GM19351 (cell line): Measurements from ENCODE around the gene OLFM4.
A peak's percentile ranks its signal among the peaks of the same experiment; 100 is the strongest.

Source experiments
- ATAC-seq: cut with Tn5 transposase; IDR thresholded peaks from one replicate; pipeline ENCODE4 v1.9.1; 2021; ENCODE audit warnings: mild to moderate bottlenecking, moderate library complexity; ENCODE audit not compliant: unreplicated experiment

The OLFM4 gene, protein sequence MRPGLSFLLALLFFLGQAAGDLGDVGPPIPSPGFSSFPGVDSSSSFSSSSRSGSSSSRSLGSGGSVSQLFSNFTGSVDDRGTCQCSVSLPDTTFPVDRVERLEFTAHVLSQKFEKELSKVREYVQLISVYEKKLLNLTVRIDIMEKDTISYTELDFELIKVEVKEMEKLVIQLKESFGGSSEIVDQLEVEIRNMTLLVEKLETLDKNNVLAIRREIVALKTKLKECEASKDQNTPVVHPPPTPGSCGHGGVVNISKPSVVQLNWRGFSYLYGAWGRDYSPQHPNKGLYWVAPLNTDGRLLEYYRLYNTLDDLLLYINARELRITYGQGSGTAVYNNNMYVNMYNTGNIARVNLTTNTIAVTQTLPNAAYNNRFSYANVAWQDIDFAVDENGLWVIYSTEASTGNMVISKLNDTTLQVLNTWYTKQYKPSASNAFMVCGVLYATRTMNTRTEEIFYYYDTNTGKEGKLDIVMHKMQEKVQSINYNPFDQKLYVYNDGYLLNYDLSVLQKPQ

DNA sequence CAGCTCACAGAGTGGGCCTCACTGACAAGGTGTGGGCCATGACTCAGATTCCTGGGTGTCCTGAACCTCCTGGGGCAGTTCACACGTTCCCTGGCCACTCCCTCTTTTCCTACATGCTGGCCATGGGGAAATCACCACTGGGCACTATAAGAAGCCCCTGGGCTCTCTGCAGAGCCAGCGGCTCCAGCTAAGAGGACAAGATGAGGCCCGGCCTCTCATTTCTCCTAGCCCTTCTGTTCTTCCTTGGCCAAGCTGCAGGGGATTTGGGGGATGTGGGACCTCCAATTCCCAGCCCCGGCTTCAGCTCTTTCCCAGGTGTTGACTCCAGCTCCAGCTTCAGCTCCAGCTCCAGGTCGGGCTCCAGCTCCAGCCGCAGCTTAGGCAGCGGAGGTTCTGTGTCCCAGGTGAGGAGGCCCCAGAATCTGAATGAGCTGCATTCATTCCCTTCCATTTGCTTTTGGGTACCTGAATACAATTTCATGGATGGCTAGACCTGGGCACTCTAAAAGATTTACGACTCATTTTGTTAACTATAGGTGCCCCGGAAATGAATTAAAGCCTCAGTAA, at the start of gene OLFM4:
TSS of gene OLFM4 (plus strand) at position 177 of the 567 bp plus-strand sequence. CDS start at position 201, 24 bp downstream.
- ATAC-seq: no peak

DNA sequence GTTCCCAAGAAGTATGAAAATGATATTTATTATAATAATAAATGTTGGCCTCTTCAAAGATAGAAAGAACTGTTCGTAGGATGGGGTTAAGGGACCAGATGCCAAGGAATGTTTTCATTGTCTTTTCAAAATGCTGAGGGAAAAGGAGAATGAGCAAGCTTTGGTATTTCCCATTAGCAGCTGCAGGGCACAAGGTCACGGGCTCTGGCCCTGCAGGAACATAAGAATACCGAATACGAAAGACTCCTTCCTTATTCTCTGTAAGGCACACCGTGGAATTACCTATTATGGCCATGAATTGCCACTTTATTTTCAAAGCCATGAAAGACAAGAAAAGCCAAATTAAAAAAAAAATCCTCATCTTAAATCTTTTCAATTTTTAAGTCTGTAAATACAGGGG, 49.6 kb upstream of the OLFM4 start:
- ATAC-seq: no peak

DNA sequence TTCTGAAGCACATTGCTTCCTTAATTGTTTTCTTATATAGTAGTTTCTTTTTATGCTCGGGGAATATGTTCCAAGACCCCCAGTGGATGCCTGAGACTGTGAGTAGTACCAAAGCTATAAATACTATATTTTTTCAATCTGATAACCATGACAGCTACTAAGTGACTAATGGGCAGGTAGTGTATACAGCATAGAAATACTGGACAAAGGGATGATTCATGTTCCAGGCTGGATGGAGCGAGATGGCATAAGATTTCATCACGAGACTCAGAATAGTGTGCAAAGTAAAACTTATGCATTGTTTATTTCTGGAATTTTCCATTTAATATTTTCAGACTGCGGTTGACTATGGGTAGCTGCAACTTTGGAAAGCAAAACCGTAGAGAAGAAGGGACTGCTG, 47.9 kb upstream of the OLFM4 start:
- no peak for ATAC-seq

DNA sequence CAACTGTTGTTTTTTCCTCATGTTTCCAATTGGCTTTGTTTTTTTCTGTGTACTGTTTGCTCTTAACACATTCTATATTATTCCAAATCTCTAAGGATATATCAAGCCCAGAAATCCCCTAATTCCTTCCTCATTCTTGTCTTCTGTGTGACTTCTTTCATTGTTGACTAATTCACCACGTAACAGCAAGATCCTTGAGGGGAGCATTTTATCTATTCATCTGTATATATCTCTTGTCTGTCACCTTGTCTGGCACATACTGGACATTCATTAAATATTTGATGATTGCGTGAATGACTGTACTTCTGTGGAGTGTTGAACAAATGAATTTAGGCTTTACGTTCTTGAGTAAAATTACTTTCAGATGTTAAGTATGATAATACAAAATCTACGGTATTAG, 44.8 kb upstream of the OLFM4 start:
- no peak for ATAC-seq

DNA sequence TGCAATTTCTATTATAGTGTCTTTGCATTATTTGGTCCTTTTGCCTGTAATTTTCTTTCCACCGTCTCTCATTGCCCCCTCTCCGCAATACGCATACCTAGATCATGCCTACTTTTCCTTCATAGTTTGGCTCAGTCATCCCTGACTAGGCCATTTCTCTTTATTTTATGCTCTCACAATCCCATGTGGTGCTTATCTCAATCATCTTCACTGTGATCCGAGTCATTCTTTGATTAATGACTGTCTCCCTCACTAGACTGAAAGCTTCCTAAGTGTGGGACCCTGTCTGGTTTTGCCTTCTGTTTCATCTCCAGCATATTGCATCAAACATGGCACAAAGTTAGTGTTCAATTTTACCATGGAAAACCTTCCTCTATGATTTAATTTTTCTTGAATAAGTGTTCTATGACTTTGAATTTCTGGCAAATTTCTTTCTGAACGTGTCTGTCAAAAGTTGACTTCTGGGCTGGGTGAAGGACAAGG, 43.7 kb upstream of the OLFM4 start:
- ATAC-seq: no peak

DNA sequence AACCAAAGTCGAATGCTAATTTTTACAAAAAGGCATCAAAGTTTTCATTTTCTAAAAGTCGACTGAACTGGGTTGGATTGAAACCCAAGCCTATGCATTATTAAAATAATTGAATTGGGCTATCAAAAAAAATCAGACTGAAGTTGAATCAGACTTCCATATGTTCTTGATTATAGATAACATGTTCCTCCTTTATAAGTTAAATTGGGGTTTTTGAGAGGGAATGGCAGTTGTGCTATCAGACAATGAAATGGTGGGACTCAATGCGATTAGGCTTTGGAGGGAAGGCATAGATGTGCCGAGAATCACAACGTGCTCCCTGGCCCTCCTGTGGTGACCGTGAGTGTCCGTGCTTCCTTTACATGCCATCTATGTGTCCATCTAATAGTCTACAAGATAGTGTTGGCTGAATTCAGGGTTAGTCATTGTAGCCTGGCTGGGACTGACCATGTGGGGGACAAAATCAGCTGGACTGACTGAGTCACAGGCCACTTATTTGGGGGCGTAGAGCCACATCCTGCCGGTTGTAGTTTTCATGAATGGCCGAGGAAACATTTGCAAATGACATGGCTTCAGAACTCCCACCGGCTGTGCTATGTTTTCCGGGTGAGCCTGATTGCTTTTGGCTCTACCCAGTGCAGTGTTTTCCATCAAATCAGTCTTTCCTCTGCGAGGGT, 37.1 kb upstream of the OLFM4 start:
- ATAC-seq: no peak

DNA sequence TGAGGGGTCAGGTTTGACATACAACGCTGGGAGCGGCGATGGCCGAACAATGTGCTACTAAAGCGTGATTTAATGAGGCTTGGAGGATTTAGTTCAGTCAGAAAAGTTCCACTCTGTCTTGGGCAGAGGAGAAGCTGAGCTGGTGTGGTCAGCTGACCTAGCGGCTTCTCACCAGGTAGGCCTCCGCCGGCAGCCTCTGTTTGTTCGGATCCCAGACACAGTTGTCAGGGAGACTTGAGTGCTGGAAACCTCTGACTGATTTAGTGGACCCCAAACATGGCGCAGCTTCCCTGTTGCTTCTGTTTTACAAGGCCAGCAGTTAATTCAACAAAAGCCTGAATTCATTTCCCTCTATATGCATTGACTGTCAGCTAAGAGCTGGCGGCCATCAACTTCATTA, 36.5 kb upstream of the OLFM4 start:
- ATAC-seq: no peak

DNA sequence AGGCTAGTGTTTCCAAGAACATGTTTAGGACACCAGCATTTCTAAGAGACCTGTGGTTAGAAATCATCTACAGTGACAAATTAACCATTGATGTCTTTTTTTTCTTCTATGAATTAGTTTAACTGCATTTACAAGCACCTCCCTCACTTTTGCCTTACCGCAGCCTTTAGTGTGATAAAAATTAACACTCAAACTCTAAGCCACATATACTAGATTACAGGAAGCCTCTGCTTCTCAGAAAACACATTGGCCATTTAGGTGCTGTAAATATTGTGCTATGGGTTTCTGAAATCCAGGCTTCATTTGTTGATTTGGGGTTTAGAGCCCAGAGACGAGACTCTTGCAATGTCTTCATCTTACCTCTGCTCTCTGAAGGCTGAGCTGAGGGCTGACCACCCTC, 34.6 kb upstream of the OLFM4 start:
- no peak for ATAC-seq

DNA sequence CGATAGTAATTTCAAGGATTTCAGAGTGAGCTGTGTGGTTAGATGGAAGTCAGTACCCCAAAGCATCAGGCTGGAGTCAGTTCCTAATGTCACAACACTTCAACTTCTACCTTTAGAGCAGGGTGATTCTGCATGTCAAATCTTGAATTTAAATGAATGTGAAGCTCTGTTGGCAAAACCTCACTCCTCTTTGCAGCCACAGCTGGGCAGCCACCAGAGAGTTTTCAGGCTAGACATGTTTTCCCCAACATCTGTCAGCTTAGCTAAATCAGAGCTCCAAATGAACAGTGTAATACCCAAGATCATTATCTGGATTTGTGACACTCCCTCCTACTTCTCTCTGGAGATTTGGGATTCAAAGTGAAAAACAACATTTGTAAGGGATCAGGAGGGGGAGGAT, 33.7 kb upstream of the OLFM4 start:
- no peak for ATAC-seq

DNA sequence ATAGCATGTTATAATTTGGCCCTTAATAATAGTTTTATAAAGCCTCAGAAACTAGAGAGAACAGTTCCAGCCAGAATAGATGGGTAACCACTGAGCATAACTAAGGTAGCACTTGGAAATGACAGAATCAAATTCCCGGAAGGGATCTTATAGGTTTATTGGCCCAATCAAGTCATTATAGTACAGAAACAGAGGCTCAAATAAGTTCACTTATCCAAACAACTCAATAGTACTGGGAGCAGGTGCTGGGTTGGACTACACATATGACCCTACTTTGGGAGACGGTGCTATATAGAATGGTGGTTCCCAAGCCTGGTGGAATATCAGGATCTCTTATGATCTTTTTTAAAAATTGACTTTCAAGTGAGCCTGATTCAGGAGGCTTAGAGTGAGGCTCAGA, 32.7 kb upstream of the OLFM4 start:
- no peak for ATAC-seq

DNA sequence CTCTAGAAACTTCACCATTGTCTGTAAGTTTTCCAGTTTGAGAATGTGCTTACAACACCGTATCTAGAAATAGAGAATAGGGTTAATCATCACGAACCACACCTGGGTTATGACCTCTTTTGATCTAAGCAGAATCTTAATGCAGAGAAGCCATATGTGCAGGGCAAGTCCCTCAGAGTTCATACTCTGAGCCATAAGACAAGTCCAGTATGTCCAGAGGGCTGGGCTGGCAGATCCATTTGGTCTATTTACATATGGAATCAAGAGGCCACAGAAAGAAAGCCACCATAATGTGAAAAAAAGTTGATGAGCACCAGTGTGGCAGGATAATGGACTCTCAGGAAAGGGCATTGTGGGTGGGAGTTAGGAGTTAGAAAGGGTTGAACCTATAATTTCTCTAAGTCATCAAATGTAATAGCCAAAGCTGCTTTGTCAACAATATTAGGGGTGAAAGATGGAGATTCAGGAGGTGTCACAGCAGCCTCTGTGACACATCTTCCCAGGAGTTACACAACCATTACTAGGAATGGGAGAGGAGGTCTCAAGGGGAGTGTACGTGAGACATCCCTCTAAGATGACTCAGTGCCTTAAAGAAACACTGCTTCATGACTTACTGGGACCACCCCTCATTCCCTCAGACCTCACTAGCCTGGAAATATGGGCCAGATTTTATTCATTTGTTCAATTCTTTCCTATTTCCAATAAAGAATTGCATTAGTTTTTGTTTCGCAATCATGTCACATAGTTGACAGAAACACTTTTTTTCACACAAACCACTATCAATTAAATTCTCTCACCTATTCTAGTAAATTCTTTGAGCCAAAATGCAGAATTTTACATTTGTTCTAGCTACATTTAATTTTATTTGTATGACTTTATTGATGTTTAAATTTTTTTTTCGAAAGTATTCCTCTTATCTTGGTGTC, 30.4 kb upstream of the OLFM4 start:
- ATAC-seq: no peak

DNA sequence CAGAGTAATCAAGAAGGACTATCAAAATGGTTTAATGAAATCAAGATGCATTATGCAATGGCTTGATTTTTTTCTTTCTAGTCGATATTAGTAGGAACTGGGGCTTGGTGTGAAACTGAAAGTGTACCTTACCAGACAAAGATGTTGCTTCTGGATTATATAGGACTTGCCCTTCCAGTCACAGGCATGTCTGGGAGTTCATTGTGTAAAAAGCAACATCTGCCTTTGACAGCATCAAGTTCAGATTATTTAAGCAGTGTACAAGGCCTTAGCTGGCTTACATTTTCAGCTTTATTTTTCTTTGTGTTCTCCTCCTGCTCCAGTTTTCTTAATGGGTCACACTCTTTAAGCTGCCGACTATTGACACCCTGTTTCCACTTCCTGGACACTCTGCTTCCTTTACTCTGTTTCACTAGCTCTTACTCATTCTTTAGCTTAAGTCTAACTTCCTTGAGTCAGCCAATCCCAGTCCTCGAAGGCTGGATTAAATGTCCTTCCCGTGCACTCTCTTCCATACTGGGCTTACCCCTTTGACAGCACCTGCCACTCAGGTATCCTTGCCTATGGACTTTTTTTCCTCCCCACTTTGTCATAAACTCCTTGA, 29.4 kb upstream of the OLFM4 start:
- ATAC-seq: no peak

DNA sequence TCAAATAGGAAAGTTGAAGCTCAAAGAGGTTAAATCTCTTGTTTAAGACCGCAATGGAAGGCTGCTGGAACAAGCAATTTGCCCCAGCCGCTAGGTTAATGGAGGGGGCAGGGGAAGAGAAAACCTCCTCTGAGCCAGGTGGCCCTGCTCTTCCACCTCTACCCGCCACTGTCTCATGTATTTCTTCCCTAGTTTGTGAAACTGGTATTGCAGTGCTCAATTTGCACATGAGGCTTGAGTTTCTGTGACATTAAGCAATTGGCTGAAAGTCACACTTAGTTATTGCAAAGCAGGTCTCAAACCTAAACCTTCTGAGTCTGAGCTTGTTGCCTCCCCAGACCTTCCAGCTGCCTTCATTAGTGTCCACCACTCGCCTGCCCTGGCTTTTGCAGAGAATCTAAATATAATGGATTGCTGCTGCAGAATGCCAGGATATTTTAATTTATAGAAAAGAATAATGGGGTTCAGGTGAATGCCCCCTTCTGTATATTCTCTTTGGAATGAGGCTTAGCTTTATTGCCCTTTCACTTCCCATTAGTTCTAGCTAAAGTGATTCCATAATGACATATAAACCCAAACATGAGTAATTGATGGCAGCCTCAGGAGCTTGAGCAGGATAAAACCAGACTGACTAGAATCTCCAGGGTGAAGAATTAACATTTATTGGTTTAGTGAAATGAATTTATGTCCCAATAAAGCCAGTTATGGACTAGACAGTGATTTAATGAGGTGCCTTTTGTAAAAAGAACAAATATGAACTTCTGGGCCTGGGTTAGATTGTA, 27.0 kb upstream of the OLFM4 start:
- ATAC-seq: no peak

DNA sequence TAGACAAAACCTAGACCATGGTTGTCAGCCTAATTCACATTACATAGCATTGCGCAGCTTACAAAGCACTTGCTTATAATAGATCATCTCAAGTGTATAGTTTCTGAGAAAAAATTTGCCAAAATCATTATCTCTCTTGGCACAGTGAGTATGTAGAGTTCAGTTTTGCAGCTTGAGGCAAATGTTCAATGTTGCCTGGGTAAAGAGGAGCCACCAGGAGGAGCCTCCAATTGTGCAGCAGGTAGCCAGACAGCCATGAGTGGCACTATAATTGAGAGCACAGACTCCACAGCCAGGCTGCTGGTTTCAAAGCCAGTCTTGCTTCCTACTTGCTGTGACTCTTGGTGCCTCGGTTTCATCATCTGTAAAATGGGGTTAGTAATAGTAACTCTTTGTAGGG, 24.0 kb upstream of the OLFM4 start:
- no peak for ATAC-seq

DNA sequence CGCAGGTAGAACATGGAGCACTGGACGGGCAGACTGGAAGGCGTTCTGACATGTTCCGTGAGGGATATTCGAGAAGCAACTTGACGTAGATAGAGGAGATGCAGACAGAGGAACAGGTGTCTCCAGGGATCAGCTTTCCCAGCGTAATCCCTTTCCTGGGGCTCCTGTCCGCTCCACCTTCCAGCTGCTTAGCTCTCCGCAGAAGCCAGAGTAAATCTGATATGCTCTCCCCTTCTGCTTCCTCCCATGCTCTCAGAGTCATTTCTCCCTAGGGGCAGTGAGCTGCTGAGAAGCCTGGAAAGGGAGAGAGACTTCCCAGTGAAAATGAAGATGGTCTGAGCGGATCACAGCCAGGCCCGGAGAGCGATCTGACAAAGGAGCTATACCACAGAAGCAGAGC, 23.0 kb upstream of the OLFM4 start:
- no peak for ATAC-seq

DNA sequence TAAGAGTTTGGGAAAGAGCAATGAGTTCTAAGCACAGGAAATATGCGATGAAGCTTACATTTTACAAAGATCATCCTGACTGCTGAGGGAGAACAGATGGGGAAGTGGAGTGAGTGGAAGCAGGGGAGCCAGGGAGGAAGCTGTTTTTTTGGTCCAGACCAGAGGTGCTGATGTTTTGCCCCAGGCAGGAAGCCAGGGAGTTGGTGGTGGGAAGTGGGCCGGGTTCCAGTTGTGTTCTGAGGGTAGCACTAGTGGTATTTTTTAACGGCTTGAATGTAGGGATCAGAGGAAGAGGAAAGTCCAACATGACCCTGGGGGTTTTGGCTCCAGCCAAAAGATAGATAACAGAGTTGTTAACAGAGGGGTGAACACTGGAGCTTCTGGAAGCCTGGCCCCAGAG, 20.7 kb upstream of the OLFM4 start:
- ATAC-seq: no peak

DNA sequence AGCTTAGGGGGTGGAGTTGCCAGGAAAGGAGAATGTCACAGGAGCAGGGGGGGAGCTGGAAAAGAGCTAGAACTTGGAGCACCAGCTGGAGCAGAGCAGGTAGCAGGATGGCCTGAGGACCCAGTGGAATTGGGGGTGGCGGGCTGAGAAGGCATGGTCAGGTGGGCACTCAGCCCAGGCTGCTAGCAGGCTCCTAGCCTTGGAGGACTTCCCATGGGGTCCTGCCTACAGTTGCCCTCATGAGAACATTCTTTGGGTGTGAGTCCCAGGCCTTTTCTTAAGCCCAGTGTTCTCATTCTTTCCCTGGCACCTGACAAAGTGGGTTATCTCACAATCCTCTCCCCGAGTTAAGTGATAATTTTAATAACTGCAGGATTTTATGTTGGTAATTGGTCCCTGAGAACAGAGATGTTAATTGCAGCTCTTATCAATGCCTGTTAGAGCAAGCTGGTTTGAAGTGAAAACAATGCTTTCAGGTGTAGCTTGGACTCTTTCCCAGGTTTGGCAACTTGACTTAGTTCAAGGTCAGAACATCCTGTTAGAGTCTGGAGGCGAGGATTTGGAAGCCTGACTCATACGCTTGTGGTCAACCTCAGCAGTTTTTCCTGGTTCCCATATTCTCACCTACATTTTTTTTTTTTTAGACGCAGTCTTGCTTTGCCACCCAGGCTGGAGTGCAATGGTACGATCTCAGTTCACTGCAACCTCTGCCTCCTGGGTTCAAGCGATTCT, 18.1 kb upstream of the OLFM4 start:
- no peak for ATAC-seq

DNA sequence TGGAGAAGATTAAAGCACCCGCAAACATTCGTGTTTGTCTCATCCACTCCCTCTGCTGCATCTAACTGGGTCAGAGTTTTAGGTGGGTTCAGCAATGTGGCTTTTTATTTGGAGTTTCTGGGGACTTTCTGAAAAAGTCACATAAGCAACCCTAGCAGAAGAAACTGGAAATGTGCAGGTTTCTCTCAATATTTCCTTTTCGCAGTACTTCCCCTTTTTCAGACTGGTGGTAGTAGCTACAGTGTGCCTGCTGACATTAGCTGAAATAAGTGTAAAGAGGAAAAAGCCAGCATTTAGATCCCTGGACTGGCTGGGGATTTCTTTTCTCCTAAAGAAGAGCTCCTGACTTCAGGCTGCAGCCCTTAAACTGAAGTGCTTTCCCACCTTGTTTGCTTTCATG, 15.9 kb upstream of the OLFM4 start:
- peak; percentile 82 for ATAC-seq

DNA sequence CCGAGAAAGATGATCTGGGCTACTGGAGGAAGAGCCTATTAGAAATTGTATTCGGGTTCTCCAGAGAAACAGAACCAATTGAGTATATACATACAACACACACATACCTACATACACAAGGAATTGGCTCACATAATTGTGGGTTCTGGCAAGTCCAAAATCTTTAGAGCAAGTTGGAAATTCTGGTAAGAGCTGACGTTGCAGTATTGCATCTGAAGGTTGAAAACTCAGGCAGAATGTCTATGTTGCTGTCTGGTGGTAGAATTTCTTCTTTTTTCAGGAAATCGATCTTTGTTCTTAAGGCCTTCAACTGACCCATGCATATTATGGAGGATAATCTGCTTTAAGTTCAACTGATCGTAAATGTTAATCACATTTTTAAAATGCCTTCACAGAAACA, 15.5 kb upstream of the OLFM4 start:
- no peak for ATAC-seq
